Esophagus muscularis mucosa (tissue), 3 donors: Measurements from ENCODE around the gene RASD2.

ENCODE experiments used
- CTCF ChIP-seq, 3 experiments: fragments of 200-600 bp in 2 of 3; fragments of 450-650 bp in 1 of 3; sonication (generic) in 2 of 3; IDR thresholded peaks; one replicate each; pipeline ENCODE4 v1.5.1; 2017 to 2019; ENCODE audit warnings: antibody characterized with exemption in 3 of 3, mild to moderate bottlenecking in 2 of 3, moderate library complexity in 1 of 3
- POLR2A ChIP-seq: fragments of 450-650 bp; IDR thresholded peaks from one replicate; pipeline ENCODE4 v1.6.1; 2017; ENCODE audit warnings: antibody characterized with exemption, moderate library complexity, mild to moderate bottlenecking, low read depth

- no peak for TF ChIP-seq POLR2A
- TF ChIP-seq CTCF (IDR thresholded peaks at IDR 0.05), result no peak
These were observed 6.5 kb upstream of the RASD2 start for GRCh38 chr22:35534091-35534490.
